Stimulated activated CD8-positive, alpha-beta memory T cell treated with anti-CD3 and anti-CD28 coated beads, Interleukin-15, amount 100 ng/mL, for 24 hours (primary cell): ENCODE results near the gene SLC7A14.

ENCODE experiments used
- DNase-seq: peaks from one replicate; pipeline ENCODE4 v3.0.0-alpha.2; 2020; ENCODE audit warnings: low read depth

SLC7A14 gene

DNA sequence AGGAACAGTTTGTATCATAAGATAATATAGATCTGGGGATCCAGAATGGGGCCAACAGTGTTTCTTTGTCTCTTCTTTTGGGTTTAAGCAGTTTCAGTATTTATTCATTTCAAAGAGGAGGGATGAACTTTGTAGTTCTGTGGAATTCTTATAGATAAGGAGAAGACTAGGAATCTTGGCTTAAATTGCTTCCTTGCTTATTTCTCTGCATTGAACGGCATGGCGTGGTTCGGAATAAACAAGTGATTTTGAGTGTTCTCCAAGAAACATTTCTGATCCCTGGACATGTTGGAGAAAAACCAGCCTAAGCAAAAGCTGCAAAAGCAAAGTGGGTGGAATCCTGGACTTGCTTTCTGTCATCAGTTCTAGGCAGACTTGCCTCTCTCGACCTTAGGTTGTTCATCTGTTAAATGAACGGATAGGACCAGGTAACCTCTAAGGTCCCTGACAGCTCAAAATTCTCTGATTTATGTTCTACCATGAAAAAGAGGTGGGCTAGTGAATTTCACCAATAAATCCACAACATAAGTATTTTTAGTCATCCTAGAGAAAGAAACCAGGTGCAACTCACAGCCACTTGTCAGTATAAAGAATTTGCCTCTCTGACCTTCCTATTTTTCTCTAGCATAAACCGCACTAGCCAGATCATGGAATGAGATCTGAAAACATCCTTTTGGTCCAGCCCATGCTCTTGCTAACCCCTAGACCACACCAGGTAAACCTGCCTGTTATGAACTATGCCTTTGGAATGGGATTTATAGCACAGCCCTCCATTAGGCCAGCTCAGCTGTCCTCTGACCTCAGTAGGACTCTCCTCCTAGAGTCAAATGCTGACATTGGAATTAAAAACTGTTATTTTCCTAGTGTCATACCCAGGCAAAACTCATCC, 88.4 kb downstream of the SLC7A14 start:
- no peak for DNase-seq

DNA sequence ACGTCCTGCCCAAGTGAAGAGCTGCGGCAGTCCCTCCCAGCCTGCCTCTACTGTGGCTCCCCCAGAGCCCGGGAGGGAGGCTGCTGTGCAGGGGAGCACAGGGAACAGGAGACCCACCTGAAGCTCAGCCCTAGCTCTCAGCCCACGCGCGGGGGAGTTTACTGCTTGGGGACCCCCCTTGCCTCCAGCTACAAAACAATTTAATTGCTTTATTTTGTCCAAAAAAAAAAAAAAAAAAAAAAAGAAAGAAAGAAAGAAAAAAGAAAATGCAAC, 89.1 kb downstream of the SLC7A14 start:
- DNase-seq = no peak

DNA sequence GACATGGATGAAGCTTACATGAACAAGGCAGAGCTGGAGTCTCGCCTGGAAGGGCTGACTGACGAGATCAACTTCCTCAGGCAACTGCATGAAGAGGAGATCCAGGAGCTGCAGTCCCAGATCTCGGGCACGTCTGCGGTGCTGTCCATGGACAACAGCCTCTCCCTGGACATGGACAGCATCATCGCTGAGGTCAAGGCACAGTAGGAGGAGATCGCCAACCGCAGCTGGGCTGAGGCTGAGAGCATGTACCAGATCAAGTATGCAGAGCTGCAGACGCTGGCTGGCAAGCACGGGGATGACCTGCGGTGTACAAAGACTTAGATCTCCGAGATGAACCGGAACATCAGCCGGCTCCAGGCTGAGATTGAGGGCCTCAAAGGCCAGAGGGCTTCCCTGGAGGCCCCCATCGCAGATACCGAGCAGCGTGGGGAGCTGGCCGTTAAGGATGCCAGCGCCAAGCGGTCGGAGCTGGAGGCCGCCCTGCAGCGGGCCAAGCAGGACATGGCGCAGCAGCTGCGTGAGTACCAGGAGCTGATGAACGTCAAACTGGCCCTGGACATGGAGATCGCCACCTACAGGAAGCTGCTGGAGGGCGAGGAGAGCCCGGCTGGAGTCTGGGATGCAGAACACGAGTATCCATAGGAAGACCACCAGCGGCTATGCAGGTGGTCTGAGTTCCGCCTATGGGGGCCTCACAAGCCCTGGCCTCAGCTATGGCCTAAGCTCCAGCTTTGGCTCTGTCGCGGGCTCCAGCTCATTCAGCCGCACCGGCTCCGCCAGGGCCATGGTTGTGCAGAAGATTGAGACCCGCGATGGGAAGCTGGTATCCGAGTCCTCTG, 89.6 kb downstream of the SLC7A14 start:
- no peak for DNase-seq

DNA sequence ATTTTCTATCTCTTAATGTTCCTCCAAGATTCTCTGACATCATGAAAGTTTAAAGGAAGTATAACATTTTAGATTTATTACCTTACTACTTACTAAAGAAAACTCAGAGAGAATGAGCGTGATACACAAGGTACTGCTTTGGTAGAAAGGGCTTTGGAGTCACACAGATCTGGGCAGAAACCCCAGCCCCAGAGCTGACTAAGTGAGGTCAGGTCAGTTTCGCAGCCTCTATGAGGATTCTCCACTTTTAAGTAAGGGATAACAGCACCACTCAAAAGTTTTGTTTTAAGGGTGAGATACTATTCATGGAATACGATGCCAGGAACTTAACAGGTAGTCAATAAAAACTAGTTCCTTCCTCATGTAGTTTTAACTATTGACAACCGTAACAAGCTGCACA, 91.1 kb downstream of the SLC7A14 start:
- DNase-seq = no peak

DNA sequence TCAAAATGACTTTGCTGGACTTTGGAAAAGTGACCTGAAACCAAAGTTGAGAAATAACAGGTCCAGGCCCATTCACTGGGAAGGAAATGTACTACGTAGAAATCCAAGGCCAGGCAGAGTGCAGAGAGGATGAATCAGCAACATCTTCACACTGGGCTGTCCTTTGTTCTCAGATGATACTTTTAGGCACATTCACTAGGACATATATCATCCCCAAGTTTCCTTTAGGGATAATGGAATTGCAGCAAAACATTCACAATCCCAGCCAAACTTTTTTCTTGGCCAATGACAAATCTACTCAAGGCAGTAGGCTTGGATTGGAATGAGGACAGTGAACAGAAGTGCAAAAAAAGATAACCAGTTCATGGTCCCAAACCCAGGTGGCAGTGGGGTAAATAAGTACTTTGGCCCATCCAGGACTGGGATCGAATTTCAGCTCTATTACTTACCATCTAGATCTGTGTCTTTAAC, 92.1 kb downstream of the SLC7A14 start:
- DNase-seq = no peak

DNA sequence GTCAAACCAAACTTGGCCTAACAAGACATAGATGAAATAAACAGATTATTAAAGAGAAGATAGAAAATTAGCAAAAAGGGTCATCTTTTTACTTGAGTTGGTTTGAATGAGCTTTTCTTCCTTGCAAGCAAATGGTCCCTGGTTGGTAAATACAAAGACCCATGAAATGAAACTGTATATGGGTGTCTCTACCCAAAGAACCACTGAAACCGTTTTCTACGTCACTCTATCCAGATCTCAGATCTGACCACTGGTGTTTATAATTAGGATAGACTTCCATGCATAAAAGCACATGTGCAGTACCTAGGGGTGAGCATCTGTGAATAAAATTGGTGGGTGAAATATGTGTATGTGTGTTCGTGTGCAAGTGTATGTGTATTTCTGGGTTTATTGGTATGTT, 94.0 kb downstream of the SLC7A14 start:
- DNase-seq = no peak

DNA sequence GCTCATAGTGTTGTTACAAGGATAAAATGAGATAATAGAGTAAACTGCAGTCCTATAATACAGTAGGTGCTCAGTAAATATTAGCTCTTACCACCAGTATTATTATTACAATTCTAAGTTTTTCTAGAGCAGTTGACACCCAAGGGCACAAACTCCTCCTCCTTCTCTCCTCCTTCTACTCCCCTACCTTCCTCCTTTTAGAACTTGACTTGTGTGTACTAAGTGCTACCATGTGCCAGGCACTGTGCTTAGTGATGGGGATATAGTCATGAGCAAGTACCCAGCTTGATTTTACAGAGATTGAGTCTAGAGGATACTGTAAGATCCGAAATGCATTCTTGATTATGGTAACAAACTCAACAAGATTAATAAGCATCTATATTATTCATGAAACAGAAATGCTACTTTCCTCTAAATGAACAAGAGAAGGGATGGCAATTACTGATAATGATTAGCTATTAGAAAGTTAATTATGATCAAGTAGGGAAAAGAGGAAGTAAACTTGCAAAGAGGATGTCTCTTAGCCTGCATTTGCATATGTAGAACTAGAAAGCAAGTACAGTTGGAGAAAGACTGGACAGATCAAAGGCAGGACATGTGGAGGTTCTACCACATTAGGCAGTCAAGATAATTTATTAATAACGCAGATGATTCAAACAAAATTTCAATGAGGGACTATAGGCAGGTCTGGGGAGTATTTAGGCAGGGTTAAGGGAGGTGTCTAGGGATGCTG, 94.9 kb downstream of the SLC7A14 start:
- DNase-seq = no peak

DNA sequence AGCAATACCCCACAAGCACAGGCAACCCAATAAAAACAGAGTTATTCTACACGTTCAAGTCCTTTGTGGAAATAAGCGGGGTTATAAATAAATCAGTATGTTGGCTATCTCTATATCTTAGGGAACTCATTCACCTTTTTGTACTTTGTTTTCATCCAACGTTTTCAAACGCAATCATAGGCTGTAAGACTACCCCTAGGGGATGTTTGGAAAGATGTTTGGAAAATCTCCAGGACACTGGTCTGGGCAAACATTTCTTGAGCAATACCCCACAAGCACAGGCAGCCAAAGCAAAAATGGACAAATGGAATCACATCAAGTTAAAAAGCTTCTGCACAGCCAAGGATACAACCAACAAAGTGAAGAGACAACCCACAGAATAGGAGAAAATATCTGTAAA, 97.1 kb downstream of the SLC7A14 start:
- no peak for DNase-seq

DNA sequence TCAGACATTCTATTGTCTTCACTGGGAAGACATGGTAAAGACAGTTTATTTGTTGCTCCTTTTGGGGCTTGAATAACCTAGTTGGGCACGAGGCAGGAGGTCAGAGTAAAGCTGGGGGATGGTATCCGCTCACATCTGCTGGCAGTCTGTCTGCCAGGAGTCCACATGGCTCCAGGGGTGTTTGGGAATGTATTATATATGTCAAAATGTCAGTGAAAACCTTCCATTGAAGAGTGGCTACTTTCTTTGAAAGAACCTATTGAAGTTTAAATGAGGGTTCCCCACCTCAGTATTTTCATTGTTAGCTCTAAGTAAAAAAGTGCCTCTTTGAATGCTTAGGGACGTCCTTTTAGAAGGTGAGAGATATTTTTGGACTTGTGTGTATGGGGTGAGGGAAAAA, 98.8 kb downstream of the SLC7A14 start:
- no peak for DNase-seq

DNA sequence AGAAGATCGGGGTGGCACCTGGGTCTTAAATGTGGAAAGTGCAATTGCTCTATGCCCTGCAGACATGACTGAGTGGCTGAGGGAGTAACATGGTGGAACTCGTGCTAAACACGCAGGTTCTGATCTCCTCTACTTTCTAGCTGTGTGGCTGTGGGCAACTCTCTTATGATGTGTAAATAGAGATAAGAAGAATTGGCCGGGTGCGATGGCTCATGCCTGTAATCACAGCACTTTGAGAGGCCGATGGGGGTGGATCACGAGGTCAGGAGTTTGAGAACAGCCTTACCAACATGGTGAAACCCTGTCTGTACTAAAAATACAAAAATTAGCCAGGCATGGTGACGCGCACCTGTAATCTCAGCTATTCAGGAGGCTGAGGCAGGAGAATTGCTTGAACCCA, 99.5 kb downstream of the SLC7A14 start:
- no peak for DNase-seq

DNA sequence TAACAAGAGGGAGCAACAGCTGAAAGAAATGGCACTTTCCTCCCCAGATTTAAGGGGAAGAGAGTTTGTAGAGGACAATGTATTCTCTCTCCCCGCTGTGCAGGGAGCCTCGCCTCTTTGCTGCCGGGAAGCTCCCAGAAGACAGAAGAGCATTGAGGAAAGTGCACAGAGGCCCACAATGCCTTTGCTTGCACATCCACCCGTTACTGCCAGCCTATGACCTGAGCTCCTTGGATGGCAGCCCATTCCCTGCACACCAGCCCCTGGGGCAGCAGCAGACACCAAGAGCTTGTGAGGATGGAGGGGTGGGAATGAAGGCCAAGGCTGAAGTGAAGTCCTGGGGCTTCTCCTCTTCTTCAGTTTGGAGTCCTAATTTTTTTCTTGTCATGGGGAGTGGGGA, 100.2 kb downstream of the SLC7A14 start:
- DNase-seq = no peak

DNA sequence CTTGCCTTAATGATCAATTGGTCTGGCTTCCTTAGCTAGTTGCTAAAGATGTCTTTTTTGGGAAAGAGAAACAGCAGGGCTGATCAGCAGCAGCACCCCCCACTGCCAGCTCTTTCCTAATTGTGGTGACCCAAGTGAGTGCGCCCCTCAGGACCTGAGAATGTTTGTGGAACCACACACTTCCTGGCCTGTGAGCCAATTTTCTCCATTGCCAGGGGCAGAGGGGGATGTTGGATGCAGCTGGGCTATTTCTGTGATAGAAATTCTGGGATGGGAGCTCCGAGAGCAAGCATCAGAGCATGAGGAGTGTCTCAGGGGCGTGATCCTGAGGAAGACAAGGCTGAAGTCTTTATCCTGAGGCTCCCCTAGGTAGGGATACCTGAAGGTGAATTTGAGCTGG, 100.6 kb downstream of the SLC7A14 start:
- DNase-seq = no peak

DNA sequence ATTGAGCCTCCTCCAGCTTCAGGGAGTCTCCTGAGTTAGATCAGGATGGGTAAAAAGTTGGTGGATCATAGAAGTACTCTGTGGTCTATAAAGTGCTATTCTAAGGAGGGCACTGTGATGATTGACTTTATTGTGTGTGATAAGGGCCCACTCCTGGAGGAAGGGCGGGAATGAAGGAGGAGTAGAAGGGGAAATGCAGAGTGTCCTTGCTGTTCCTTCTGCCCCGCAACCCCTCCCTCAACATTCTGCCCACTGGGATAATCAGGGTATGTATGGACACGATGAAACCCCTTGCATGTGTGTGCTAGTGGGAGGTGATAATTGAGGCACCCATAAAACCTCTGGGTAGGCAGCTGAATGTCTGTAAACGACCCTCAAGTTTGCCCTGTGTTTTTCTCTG, 101.0 kb downstream of the SLC7A14 start:
- no peak for DNase-seq

DNA sequence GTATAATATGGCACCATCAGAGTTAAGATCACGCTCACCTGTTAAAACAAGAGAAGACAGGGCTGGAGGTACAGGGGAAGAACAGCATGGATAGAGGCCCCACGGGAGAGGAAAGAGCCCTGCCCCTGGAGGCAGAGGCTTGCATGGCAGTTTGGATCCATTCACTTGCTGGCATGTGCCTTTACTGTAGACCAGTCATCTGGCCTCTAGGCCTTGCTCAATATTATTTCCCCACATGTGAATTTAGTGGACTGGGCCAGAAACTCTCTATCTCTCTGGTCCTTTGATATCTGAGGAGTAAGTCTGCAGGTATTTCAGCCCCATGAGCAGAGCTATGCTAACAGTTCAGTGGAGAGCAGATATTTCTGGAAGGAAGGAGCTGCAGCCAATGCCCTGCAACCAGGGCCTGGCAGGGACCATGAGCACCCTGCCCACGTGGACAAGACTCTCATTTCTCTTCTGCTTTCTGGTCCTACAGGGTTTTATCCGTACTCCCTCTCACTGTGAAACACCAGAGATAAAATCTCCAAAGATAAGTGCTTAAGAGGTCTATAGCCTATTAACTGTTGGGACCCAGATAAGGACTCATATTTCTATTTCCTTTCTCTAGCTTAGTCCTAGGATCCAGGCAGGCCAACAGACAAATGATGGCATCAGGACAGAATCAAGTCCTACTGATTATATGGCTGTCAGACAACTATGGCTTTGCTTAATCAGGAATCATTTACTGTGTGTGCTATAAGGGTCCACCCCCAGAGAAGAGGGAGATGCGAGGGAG, 102.2 kb downstream of the SLC7A14 start:
- DNase-seq = no peak

DNA sequence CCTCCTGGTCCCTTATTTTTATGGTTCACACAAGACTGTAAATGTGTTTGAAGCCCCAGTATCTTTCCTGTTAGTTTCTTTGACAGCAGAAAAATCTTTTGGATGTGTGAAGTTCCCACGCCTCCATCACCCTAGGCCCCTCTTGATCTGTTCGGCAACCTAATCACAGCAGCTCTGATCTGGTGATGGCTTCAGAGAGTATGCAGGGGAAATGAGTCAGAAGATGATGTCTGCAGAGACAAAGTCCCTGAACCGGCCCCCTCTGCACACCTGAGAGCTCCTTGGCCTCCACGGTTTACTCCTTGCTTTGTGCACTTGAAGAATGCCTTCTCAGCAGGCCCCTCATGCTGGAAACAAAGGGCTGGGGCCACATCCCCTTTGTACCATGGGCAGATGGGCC, 103.7 kb downstream of the SLC7A14 start:
- DNase-seq = no peak

DNA sequence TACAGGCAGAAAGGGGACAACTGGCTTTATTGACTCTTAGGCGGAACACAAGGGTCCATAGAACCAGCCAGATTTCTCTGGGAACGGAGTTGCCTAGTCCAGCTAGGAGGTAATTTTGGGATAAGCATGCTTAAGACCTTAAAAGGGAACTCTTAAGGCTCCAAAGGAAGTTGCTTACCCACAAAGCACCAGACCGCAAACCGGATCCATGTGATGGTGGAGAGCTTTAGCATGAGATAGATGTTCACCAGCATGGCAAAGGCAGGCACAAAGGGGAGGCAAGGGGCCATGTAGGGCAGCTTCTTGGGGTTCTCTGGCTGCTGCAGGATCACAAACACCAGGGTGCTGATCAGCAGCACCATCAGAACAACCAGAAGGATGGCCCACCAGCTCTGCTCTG, 105.8 kb downstream of the SLC7A14 start:
- no peak for DNase-seq

DNA sequence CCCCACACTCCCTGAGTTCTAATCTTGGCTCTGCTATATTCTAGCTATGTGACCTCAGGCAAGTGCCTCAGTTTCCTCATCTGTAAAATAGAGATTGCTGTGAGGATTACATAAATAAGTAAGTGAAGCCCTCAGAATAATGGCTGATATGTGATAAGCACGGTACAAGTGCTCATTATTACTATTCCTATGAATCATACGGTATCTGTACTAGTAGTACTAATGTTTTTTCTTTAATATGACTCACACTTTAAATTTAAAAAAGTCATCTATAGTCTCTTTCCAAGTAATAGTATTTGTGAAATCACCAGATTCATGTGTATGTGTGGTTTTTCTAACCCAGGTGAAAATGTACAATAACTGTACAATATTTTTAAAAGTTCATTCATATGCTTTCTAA, 108.5 kb downstream of the SLC7A14 start:
- DNase-seq = no peak

DNA sequence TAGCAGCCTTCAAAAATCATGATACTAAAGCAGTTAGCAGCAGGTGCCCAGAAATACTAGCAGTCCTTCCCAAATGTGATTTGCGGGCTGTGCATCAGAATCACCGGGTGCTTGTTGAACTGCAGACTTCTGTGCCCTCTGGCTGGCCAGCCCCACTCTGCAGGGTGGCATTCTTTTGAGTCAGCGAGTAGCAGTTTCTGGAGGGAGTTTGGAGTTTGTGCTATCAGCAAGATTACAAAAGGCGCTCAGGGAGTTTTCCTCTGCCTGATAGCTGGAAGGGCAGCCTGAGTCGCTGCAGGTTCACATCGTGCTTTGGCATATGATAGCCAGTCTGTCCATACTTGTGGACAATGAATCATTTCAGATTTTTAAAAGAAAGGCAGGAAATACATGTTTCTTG, 109.6 kb downstream of the SLC7A14 start:
- no peak for DNase-seq

DNA sequence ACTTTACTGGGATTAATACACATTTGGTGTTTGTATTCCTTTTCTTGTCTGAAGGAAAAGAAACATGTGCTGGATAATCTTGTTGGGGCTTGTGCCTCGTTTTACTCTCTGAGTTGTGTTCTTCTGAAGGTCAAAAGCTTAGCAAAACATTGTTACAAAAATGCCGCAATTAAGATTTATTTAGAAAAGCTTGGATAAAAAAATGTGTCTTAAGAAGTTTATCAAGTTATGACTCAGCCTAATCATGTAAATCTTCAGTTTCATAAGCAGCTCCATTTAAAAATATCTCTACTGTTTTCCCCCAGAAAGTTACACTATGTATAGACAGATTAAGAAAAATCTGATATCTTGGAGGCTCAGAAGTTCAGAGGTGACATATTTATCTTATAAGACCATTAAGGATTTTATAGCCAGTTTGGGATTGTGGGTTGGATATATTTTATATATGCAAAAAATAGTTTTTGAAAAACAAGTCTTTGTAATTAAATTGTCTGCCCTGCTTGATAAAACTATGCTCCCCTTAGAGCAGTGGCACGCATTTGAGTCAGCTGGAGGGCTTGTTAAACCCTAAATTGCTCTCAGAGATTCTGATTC, 110.7 kb downstream of the SLC7A14 start:
- DNase-seq = no peak

DNA sequence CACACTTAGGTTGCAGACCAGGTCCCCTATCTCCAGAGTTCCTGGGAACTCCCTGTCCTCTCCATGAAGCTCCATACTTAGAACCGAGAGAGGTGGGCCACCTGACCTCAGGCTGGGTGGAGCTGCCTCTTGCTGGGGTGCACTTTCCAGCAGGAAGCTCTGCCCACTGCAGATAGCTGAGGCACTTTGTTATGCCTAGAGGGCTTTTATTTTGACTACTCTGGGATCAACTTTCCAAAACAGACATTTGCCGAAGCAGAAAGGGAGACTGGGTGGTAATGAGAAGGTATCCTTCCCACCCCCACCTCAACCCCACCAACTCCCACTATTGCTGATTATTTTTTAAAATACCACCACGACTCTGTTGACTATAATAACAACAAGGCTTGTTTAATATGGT, 112.5 kb downstream of the SLC7A14 start:
- DNase-seq = no peak

DNA sequence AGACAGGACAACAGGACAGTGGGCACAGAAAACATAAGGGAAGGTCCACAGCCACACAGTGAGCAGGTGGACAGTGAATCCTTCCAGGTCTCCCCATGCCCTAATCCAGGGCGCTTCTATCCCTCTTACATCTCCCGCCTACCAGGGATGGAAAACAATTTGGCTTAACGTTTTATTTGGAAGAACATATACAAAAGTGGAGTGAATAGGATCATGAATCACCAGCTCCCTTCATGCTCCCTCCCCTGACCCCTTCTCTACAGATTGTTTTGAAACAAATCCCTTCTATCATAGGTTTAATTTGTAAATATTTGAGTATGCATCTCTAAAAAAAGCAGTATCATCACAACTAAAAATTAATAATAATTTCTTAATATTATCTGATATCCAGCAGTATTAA, 114.7 kb downstream of the SLC7A14 start:
- no peak for DNase-seq
